HG03097 (cell line): Measurements from ENCODE around the gene DNAJA2.

Experiments
- ATAC-seq: cut with Tn5 transposase; IDR thresholded peaks from one replicate; pipeline ENCODE4 v1.9.1; 2021; ENCODE audit not compliant: unreplicated experiment, low FRiP score

The DNAJA2 gene

DNA sequence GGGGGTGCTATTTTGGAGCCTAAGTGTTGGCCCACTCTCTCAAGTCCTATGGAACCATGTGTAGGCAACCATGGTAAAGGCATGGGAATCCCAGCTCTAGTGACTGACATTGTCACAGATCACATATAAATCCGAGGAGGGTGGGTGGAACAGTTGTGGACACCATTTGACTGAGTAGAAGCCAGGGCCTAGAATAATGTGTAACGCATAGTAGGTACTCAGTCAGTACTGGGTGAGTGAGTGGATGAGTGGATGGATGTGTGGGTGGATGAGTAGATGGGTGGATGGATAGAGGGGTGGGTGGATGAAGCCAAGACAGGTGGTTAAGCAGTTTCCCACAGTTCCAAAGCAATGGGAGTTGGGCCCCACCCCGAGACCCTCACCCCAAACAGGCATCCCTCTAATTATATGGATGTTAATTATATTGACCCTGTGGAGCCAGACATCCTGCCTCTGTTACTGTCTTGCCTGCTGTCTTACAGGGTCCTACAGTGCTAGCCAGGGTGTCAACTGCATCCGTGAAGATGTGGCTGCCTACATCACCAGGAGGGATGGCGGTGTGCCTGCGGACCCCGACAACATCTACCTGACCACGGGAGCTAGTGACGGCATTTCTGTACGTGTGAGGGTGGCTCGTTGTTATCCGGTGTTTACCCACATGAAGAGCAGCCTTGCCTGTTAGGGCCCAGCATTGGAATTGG is 67.0 kb downstream of the DNAJA2 start:
- no peak for ATAC-seq
